Hepatocyte (in vitro differentiated cells): ENCODE results near the gene TMEM170B.

Experiments
- EZH2 ChIP-seq: fragments of 200-600 bp; sonication (generic); IDR thresholded peaks from 2 replicates; pipeline ENCODE4 v1.6.1; 2016; ENCODE audit warnings: antibody characterized with exemption, mild to moderate bottlenecking, borderline replicate concordance
- EZH2phosphoT487 ChIP-seq: fragments of 200-600 bp; sonication (generic); IDR thresholded peaks from one replicate; pipeline ENCODE4 v1.6.1; 2018; ENCODE audit warnings: antibody characterized with exemption, mild to moderate bottlenecking, low read depth, moderate library complexity; ENCODE audit not compliant: unreplicated experiment, severe bottlenecking
- TF ChIP-seq, protein P1 (sequence below): fragments of 200-600 bp; sonication (generic); IDR thresholded peaks from 2 replicates; pipeline ENCODE4 v1.5.1; 2016; ENCODE audit warnings: antibody characterized with exemption, mild to moderate bottlenecking; ENCODE audit not compliant: poor library complexity

DNA sequence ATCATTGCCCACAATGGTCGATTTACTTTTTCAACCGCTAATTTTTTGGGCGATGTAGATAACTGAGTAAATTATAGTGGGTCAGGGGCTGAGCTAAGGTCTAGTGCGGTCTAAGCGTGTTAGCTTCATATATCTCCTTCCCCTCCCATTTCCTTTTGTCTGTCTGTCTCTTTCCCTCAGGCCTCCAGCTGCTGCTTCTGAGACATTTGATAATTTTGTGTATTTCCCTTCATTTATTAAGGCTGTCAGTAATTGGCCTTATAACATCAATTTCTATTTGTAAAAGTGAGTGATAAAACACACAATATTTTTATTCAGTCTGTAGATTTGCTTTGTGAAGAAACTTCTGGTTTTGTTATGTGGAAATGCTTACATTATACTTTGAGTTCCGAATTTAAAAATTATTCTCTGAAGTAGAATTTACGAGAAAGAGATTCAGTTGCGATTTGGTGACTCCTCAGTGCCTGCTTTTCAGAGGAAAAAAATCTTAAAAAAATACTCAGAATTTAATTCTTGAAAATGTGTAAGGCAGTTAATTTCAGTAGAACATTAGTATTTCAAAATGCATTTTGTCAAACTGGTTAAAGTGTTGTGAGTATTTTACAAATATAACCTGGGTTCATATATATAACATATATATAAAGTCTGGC, 1.4 kb downstream of the TMEM170B start:
- no peak for TF ChIP-seq EZH2
- TF ChIP-seq, protein P1, sequence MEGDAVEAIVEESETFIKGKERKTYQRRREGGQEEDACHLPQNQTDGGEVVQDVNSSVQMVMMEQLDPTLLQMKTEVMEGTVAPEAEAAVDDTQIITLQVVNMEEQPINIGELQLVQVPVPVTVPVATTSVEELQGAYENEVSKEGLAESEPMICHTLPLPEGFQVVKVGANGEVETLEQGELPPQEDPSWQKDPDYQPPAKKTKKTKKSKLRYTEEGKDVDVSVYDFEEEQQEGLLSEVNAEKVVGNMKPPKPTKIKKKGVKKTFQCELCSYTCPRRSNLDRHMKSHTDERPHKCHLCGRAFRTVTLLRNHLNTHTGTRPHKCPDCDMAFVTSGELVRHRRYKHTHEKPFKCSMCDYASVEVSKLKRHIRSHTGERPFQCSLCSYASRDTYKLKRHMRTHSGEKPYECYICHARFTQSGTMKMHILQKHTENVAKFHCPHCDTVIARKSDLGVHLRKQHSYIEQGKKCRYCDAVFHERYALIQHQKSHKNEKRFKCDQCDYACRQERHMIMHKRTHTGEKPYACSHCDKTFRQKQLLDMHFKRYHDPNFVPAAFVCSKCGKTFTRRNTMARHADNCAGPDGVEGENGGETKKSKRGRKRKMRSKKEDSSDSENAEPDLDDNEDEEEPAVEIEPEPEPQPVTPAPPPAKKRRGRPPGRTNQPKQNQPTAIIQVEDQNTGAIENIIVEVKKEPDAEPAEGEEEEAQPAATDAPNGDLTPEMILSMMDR: no peak
- no peak for TF ChIP-seq EZH2phosphoT487
